Fibroblast of pulmonary artery (primary cell): ENCODE data around the gene DHX34.
"Not testable (repeated sequence)": the region's sequence is repeated elsewhere in the genome, so short reads cannot be mapped to it uniquely, and the experiment has no call there.

Experiments
- DNase-seq: peaks from one replicate; pipeline ENCODE4 v3.0.0-alpha.2; 2010; ENCODE audit warnings: low read depth
- H3K4me3 ChIP-seq: replicated peaks from 2 replicates; pipeline ENCODE4 v1.5.1; 2011; ENCODE audit warnings: low read depth, mild to moderate bottlenecking, control low read depth, low read length, moderate library complexity
- TF ChIP-seq, protein P1 (sequence below): IDR thresholded peaks from 2 replicates; pipeline ENCODE4 v1.5.1; 2011; ENCODE audit warnings: mild to moderate bottlenecking, control low read depth, low read length, inconsistent platforms; ENCODE audit errors: missing control alignments

Gene DHX34

DNA sequence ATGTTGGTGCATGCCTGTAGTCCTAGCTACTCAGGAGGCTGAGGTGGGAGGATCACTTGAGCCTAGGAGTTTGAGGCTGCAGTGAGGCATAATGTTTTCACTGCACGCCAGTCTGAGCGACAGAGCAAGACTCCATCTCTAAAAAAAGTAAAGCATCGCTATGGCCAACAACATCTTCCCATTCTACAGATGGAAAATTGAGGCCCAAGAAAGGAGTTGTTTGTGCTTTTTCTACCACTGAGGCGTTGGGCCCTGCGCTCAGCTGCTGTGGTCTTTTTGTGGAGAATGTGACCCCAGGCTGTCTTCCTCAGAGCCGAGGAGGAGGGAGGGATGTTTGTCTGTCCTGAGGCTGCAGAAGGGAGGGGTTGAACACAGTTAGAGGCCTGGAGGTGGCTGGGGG is 17.6 kb upstream of the DHX34 start:
- H3K4me3 ChIP-seq, result no peak overlapping the region
- DNase-seq, result no peak
- TF ChIP-seq, protein P1, sequence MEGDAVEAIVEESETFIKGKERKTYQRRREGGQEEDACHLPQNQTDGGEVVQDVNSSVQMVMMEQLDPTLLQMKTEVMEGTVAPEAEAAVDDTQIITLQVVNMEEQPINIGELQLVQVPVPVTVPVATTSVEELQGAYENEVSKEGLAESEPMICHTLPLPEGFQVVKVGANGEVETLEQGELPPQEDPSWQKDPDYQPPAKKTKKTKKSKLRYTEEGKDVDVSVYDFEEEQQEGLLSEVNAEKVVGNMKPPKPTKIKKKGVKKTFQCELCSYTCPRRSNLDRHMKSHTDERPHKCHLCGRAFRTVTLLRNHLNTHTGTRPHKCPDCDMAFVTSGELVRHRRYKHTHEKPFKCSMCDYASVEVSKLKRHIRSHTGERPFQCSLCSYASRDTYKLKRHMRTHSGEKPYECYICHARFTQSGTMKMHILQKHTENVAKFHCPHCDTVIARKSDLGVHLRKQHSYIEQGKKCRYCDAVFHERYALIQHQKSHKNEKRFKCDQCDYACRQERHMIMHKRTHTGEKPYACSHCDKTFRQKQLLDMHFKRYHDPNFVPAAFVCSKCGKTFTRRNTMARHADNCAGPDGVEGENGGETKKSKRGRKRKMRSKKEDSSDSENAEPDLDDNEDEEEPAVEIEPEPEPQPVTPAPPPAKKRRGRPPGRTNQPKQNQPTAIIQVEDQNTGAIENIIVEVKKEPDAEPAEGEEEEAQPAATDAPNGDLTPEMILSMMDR, result no peak

DNA sequence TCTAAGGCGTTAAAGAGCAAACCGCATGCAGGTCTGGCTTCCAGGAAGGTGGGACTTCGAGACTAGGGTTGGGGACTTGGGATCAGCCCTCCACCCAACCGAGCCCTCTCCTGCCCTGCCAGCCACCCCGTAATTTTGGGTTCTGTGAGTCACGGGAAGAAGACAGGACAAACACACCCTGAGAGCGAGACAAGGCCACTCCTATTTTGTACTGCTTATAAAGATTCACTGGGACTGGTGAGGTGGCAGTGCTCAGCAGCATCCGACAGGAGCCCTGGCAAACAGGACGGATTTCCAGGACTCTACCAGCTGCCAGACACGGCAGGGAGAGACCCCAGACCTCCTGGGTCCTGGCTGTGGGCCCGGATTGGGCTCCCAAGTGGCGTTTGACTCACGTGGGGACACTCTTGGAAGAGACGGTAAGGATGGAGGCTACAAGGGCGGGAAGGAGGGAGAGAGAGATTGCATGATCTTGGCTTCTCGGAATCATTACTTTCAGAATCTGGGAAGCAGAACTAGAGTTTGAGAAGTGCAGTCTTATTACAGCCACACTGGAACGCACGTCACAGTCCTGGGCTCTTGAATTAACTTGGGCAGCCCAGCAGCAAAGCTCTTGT is 17.1 kb upstream of the DHX34 start, which contains the start of gene C5AR2:
Gene C5AR2, plus strand, starts transcription at position 245 of the 617 bp plus-strand sequence. CDS start 8,625 bp downstream, outside the sequence.
- DNase-seq, result no peak
- TF ChIP-seq, protein P1, result no peak
- no peak within 1 kb of the TSS for H3K4me3 ChIP-seq

DNA sequence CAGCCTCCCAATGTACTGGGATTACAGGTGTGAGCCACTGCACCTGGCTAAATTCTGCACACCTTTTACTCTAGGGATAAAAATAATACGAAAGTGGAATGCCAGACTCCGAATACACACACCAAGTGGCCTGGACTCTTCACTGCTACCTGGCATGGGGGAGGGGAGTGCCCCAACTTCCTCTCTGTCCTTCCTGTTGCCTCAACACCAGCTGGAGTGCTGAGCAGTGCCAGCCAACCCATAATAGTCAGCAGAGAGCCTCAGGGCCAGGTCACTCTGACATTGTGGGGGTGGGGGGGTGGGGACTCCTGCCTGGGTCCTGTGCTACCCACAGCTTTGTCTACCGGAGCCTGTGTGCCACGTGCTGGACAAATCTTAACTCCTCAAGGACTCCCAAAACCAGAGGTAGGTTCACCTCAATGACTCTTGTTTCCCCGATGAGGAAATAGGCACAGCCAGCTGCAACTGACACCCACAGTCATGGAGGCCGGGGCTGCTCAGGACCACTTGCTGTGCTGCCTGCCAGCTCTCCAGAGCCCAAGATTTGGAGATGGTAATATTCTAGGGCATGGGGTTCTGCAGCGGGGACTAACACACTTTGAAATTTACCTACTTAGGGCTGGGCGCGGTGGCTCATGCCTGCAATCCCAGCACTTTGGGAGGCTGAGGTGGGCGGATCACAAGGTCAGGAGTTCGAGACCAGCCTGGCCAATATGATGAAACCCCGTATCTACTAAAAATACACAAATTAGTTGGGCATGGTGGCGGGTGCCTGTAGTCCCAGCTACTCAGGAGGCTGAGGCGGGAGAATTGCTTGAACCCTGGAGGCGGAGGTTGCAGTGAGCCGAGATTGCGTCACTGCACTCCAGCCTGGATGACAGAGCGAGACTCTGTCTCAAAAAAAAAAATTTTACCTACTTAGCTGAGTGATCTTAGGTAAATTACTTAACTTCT is 12.1 kb upstream of the DHX34 start:
- not testable (repeated sequence) for DNase-seq, H3K4me3 ChIP-seq

DNA sequence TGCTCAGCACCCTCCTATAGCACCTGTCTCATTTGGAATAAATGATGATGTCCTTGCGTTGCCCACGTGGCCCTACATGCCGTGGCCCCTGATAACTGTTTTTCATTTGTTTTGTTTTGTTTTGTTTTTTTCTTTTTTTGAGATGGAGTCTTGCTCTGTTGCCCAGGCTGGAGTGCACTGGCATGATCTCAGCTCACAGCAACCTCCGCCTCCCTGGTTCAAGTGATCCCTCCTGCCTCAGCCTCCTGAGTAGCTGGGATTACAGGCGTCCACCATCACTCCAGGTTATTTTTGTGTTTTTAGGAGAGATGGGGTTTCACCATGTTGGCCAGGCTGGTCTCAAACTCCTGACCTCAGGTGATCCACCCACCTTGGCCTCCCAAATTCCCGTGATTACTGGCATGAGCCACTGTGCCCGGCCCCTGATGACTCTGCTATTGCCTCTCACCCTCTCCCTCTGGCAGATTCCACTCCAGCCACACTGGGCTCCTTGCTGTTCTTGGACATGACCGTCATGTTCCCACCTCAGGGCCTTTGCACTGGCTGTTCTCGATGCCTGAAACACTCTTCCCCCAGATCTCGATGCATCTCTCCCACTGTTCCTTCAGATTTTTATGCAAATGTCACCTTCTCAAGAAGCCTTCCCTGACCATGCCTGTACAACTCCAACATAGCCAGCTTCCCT is 9.8 kb upstream of the DHX34 start:
- no peak overlapping the region for H3K4me3 ChIP-seq
- TF ChIP-seq, protein P1, result no peak
- DNase-seq, result no peak

DNA sequence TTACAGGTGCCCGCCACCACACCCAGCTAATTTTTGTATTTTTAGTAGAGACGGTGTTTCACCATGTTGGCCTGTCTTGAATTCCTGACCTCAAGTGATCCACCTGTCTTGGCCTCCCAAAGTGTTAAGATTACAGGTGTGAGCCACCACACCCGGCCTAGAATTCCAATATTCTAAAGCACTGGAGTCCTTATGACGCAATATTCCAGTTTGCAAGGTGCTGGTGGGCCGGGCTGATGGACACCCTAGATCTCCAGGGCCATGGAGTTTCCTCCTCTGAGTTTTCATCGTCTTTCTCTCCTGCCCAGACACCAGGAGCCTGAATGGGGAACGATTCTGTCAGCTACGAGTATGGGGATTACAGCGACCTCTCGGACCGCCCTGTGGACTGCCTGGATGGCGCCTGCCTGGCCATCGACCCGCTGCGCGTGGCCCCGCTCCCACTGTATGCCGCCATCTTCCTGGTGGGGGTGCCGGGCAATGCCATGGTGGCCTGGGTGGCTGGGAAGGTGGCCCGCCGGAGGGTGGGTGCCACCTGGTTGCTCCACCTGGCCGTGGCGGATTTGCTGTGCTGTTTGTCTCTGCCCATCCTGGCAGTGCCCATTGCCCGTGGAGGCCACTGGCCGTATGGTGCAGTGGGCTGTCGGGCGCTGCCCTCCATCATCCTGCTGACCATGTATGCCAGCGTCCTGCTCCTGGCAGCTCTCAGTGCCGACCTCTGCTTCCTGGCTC is 8.5 kb upstream of the DHX34 start:
- TF ChIP-seq, protein P1, result no peak
- no peak overlapping the region for H3K4me3 ChIP-seq
- DNase-seq, result no peak

DNA sequence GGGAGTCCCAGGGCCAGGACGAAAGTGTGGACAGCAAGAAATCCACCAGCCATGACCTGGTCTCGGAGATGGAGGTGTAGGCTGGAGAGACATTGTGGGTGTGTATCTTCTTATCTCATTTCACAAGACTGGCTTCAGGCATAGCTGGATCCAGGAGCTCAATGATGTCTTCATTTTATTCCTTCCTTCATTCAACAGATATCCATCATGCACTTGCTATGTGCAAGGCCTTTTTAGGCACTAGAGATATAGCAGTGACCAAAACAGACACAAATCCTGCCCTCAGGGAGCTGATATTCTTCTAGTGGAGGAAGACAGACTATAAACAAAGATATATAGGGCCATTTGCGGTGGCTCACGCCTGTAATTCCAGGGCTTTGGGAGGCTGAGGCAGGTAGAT is 7.4 kb upstream of the DHX34 start:
- TF ChIP-seq, protein P1, result no peak

More for the DNA sequence above, 7.4 kb upstream of the DHX34 start:
- no peak for DNase-seq
- H3K4me3 ChIP-seq, result no peak overlapping the region
